A673 (cell line): ENCODE results near the gene MEF2C. TPM values are rescaled to one million over a fixed set of nuclear protein-coding genes. Genes with fewer than 3 reads are reported as not detected.

Experiments used
- BruUV-seq: library from RNA; stranded (reverse); fragments of 400-500 nt; replicated peaks from 2 replicates; lab custom pipeline; 2021; lab: Mats Ljungman, UMichigan
- CTCF ChIA-PET: fragments of 300-600 bp; sonication (Branson Sonifier 250); formaldehyde crosslinking; loops from one replicate; lab custom pipeline; 2022; ENCODE audit warnings: antibody characterized with exemption; lab: Charles Lee
- POLR2A ChIA-PET: fragments of 300-600 bp; sonication (Branson Sonifier 250); formaldehyde crosslinking; loops from one replicate; lab custom pipeline; 2022; ENCODE audit warnings: antibody characterized with exemption; ENCODE audit not compliant: low non-redundant PET; lab: Charles Lee
- DNase-seq: peaks from one replicate; pipeline ENCODE4 v3.0.0-alpha.2; 2015; ENCODE audit warnings: low spot score
- H3K27ac ChIP-seq: fragments of 200-600 bp; sonication (generic); 2 replicates; pipeline ENCODE4 v1.5.1; 2016; ENCODE audit warnings: mixed run types, low read depth, mild to moderate bottlenecking, mixed read lengths, antibody characterized with exemption, low read length; ENCODE audit not compliant: poor library complexity, severe bottlenecking
- H3K27me3 ChIP-seq: fragments of 200-600 bp; sonication (generic); replicated peaks from 2 replicates; pipeline ENCODE4 v1.6.1; 2017; ENCODE audit warnings: mixed run types, low read depth, mild to moderate bottlenecking, mixed read lengths, antibody characterized with exemption, low read length; ENCODE audit not compliant: insufficient read depth, poor library complexity
- H3K36me3 ChIP-seq: fragments of 200-600 bp; sonication (generic); 2 replicates; pipeline ENCODE4 v1.6.1; 2016; ENCODE audit warnings: mixed run types, mild to moderate bottlenecking, mixed read lengths, antibody characterized with exemption, low read length; ENCODE audit not compliant: insufficient read depth, poor library complexity, severe bottlenecking
- H3K4me1 ChIP-seq: fragments of 200-600 bp; sonication (generic); 2 replicates; pipeline ENCODE4 v1.6.1; 2017; ENCODE audit warnings: mixed run types, mild to moderate bottlenecking, mixed read lengths, antibody characterized with exemption, low read length; ENCODE audit not compliant: insufficient read depth, poor library complexity, severe bottlenecking
- H3K4me3 ChIP-seq: fragments of 200-600 bp; sonication (generic); 2 replicates; pipeline ENCODE4 v1.5.1; 2016; ENCODE audit warnings: low read depth, mixed run types, mild to moderate bottlenecking, mixed read lengths, low read length; ENCODE audit not compliant: poor library complexity, severe bottlenecking
- H3K9me3 ChIP-seq: fragments of 200-600 bp; sonication (generic); 2 replicates; pipeline ENCODE4 v1.6.1; 2016; ENCODE audit warnings: mixed run types, low read depth, mild to moderate bottlenecking, mixed read lengths, antibody characterized with exemption, low read length; ENCODE audit not compliant: poor library complexity, severe bottlenecking
- CTCF ChIP-seq: fragments of 300-800, 200-600 bp; sonication (generic); conservative IDR thresholded peaks from 2 replicates; pipeline ENCODE4 v1.5.1; 2017; ENCODE audit warnings: low read depth, mild to moderate bottlenecking, antibody characterized with exemption, low read length, moderate library complexity, mixed read lengths
- EZH2 ChIP-seq: fragments of 200-600 bp; sonication (generic); IDR thresholded peaks from 2 replicates; pipeline ENCODE4 v1.6.1; 2017; ENCODE audit warnings: borderline replicate concordance, low read depth, mild to moderate bottlenecking, mixed read lengths, antibody characterized with exemption, low read length; ENCODE audit not compliant: poor library complexity, severe bottlenecking
- intact Hi-C: fragments of 100-400 bp; cut with micrococcal nuclease; formaldehyde crosslinking; loops from one replicate; pipeline ENCODE4 v1.10.0; 2022; ENCODE audit not compliant: unreplicated experiment
- total RNA-seq: library from RNA; stranded (reverse); gene quantifications from 2 replicates; pipeline ENCODE4 v1.2.3, GENCODE V29; 2021

MEF2C gene
- total RNA-seq, 1 experiment from 2014 or later = 2.0 TPM

- Histone ChIP-seq H3K36me3 (no peaks in the 10 kb centered on the region), H3K27me3 (no peaks in the 10 kb centered on the region), H3K4me3 (no peak overlapping the region), H3K27ac (no peak overlapping the region), H3K4me1 (no peaks in the 10 kb centered on the region), H3K9me3 (no peaks in the 10 kb centered on the region)
- DNase-seq = no peak
- POLR2A ChIA-PET = no interaction called here
- intact Hi-C loops = no loop called here
- no peak for TF ChIP-seq CTCF
- TF ChIP-seq EZH2 = no peak
- BruUV-seq = no TSS peak
- CTCF ChIA-PET = no interaction called here
Measured at GRCh38 chr5:88768411-88768810, 114.6 kb downstream of the MEF2C start.

- POLR2A ChIA-PET = no interaction called here
- Histone ChIP-seq H3K27ac (no peak overlapping the region), H3K4me3 (no peak overlapping the region), H3K27me3 (no peaks in the 10 kb centered on the region), H3K36me3 (no peaks in the 10 kb centered on the region), H3K4me1 (no peaks in the 10 kb centered on the region), H3K9me3 (no peaks in the 10 kb centered on the region)
- intact Hi-C loops = no loop called here
- no TSS peak for BruUV-seq
- no peak for TF ChIP-seq EZH2
- no peak for TF ChIP-seq CTCF
- CTCF ChIA-PET = no interaction called here
- no peak for DNase-seq
Measured at GRCh38 chr5:88765798-88766197, 117.2 kb downstream of the MEF2C start.

GRCh38 chr5:88765171-88765570 lies 117.8 kb downstream of the MEF2C start:
- DNase-seq = no peak
- no TSS peak for BruUV-seq
- CTCF ChIA-PET = no interaction called here
- intact Hi-C loops = no loop called here
- Histone ChIP-seq H3K4me1 (no peaks in the 10 kb centered on the region), H3K36me3 (no peaks in the 10 kb centered on the region), H3K27me3 (no peaks in the 10 kb centered on the region), H3K9me3 (no peaks in the 10 kb centered on the region), H3K4me3 (no peak overlapping the region), H3K27ac (no peak overlapping the region)
- POLR2A ChIA-PET = no interaction called here
- TF ChIP-seq CTCF (no peak), EZH2 (no peak)
